Transverse colon (tissue), 3 donors: ENCODE results near the gene ANKRD10.

Experiments used
- CTCF ChIP-seq, 5 experiments: fragments of 200-600 bp in 3 of 5; fragments of 450-650 bp in 2 of 5; sonication (generic) in 3 of 5; IDR thresholded peaks; 1 replicate in 2 of 5; 2 replicates in 3 of 5; pipeline ENCODE4 v1.5.1; 2016 to 2017; ENCODE audit warnings: antibody characterized with exemption in 5 of 5, inconsistent platforms in 3 of 5, mild to moderate bottlenecking in 2 of 5, moderate library complexity in 1 of 5
- POLR2A ChIP-seq: fragments of 450-650 bp; IDR thresholded peaks from one replicate; pipeline ENCODE4 v1.6.1; 2016; ENCODE audit warnings: antibody characterized with exemption, mild to moderate bottlenecking, moderate library complexity

DNA sequence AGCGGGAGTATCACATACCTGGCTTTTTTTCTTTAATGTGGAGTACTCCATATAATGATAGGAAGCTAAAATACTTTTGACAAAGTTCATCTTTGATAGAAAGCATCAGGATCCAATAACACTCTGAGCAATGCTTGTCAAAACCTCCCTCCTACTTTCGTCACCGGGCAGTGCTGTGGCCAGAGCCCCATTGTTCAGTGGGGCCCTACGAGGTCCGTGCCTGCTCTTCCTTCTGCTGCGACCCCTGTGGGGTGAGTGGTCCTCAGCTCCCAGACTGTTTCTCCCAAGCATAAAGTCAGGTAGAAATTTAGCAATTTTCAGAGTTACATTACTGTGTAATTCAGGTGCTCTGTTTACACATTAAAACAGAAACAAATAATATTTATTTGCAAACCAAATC lies 51.2 kb downstream of the ANKRD10 start:
- TF ChIP-seq CTCF (IDR thresholded peaks at IDR 0.05): no peak
- TF ChIP-seq POLR2A: no peak
